Esophagus squamous epithelium (tissue), 5 donors: ENCODE measurements around the gene CHRNG. TPM values are rescaled to one million over a fixed set of nuclear protein-coding genes. Genes with fewer than 3 reads are reported as not detected.

Experiments
- DNase-seq: peaks from one replicate; lab custom pipeline; 2025; lab: John Stamatoyannopoulos, UW
- H3K27ac ChIP-seq, 4 donors: fragments of 200-600 bp; sonication (generic); one replicate each; pipeline ENCODE4 v1.5.1; 2016 to 2019; ENCODE audit warnings: mild to moderate bottlenecking in 1 of 4
- H3K27me3 ChIP-seq, 4 donors: fragments of 200-600 bp; sonication (generic); 1 replicate in 3 of 4; 2 replicates in 1 of 4; pipeline versions ENCODE4 v1.5.1 to v1.6.0; 2017 to 2021; ENCODE audit warnings: antibody characterized with exemption in 1 of 4
- H3K36me3 ChIP-seq, 3 donors: fragments of 200-600 bp; sonication (generic); one replicate each; pipeline ENCODE4 v1.5.1; 2016 to 2019
- H3K4me1 ChIP-seq, 3 donors: fragments of 200-600 bp; sonication (generic); one replicate each; pipeline ENCODE4 v1.5.1; 2017 to 2019
- H3K4me3 ChIP-seq, 4 donors: fragments of 200-600 bp; sonication (generic); 1 replicate in 3 of 4; 2 replicates in 1 of 4; pipeline ENCODE4 v1.5.1; 2016 to 2019; ENCODE audit warnings: mild to moderate bottlenecking in 2 of 4, moderate library complexity in 1 of 4
- H3K9me3 ChIP-seq, 3 donors: fragments of 200-600 bp; sonication (generic); one replicate each; pipeline ENCODE4 v1.5.1; 2016 to 2019
- CTCF ChIP-seq, 6 experiments: fragments of 450-650 bp in 4 of 6; fragments of 200-600 bp in 2 of 6; sonication (generic) in 2 of 6; IDR thresholded peaks; one replicate each; pipeline ENCODE4 v1.5.1; 2016 to 2019; ENCODE audit warnings: antibody characterized with exemption in 6 of 6, mild to moderate bottlenecking in 4 of 6, moderate library complexity in 4 of 6
- POLR2A ChIP-seq, 4 donors: fragments of 450-650 bp; IDR thresholded peaks; one replicate each; pipeline ENCODE4 v1.6.1; 2017; ENCODE audit warnings: antibody characterized with exemption in 4 of 4, mild to moderate bottlenecking in 4 of 4, moderate library complexity in 3 of 4
- WGBS, 2 donors: methylation state at CpG; one replicate each; pipeline ENCODE4 v1.1.5; 2018; 5-methylcytosine and 5-hydroxymethylcytosine counted together
- intact Hi-C: fragments of 100-400 bp; cut with DNase I; formaldehyde crosslinking; loops from one replicate; pipeline ENCODE4 v1.15.0; 2022
- total RNA-seq, 4 donors: library from RNA; depleted of rRNA; stranded (reverse); fragments of >200 nt; gene quantifications; one replicate each; pipeline ENCODE4 v1.1.0, GENCODE V29; 2016
- donor health status: DM: yes; HTN: yes; CAD: no.

CHRNG gene
- total RNA-seq, 4 donors from 2014 or later, result not detected

- H3K27me3 ChIP-seq, result peaks cover 0 to 66% (median 0%) of the 10 kb centered on the region in 4 donors
- peaks cover 0 to 18% (median 4%) of the 10 kb centered on the region in 3 donors for H3K4me1 ChIP-seq
- no peak overlapping the region for H3K4me3 ChIP-seq
- no peak overlapping the region for H3K27ac ChIP-seq
- no peak for DNase-seq
- TF ChIP-seq POLR2A (IDR thresholded peaks at IDR 0.05) (no peak), CTCF (IDR thresholded peaks at IDR 0.05) (no peak)
- 81 to 86% methylated on average over 3 to 5 of the region's 5 CpGs for WGBS, 2 donors
- H3K9me3 ChIP-seq, result peaks cover 0 to 6% (median 0%) of the 10 kb centered on the region in 3 donors
- intact Hi-C loops, result no loop called here
- no peaks in the 10 kb centered on the region for H3K36me3 ChIP-seq
Observed at GRCh38 chr2:232535761-232536530, 3.5 kb upstream of the CHRNG start.

DNA sequence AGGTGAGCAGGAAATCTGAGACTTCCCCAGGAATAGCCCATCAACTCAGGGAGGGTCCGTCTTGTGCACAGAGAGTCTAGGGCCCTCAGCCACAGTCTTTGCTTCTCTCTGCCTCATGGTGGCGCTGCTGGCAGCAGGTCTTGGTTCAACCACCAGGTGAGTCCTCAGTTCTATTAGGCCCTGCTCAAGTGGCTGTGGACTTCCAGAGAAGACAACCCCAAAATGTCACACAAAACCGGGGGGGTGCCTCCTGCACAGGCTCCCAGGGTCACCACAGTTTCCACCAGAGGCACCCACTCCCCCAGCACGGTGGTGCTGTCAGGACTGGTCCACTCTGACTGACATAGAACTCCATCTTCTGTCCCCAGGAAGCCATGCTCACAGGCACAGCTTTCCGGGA is 2.4 kb upstream of the CHRNG start:
- H3K4me3 ChIP-seq, result no peak overlapping the region
- no peak for DNase-seq
- H3K36me3 ChIP-seq, result no peaks in the 10 kb centered on the region
- intact Hi-C loops, result no loop called here
- peaks cover 0 to 6% (median 0%) of the 10 kb centered on the region in 3 donors for H3K9me3 ChIP-seq
- H3K27me3 ChIP-seq, result peaks cover 0 to 66% (median 0%) of the 10 kb centered on the region in 4 donors
- 58 to 71% methylated on average over 1 to 2 of the region's 5 CpGs for WGBS, 2 donors
- TF ChIP-seq CTCF (IDR thresholded peaks at IDR 0.05) (peak in 1 of 6 experiments; percentile 40), POLR2A (IDR thresholded peaks at IDR 0.05) (no peak)
- peaks cover 0 to 18% (median 4%) of the 10 kb centered on the region in 3 donors for H3K4me1 ChIP-seq
- H3K27ac ChIP-seq, result no peak overlapping the region

DNA sequence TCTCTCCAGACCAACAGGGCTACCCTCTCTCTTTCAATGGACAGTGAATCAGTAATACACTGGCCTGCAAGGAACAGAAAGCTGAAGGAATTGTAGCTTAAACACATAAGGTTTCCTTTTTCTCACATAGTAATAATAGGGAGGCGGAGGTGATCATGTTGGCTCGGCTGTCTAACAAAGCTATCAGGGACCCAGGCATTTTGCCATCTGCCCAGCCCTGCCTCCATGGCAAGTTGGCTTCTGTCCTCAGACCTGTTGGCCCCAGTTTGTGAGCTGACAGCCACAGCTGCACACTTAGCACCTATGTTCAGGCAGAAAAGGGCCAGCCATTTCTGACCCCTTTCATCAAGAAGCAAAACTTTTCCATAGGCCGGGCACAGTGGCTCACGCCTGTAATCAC is 2.0 kb upstream of the CHRNG start:
- no peak for DNase-seq
- H3K4me1 ChIP-seq, result peaks cover 0 to 18% (median 4%) of the 10 kb centered on the region in 3 donors
- peaks cover 0 to 6% (median 0%) of the 10 kb centered on the region in 3 donors for H3K9me3 ChIP-seq
- H3K36me3 ChIP-seq, result no peaks in the 10 kb centered on the region
- H3K27ac ChIP-seq, result no peak overlapping the region
- no peak for TF ChIP-seq POLR2A (IDR thresholded peaks at IDR 0.05)
- TF ChIP-seq CTCF (IDR thresholded peaks at IDR 0.05), result no peak
- WGBS, 2 donors, result 23 to 92% methylated on average over 2 to 4 of the region's 4 CpGs
- H3K27me3 ChIP-seq, result peaks cover 0 to 66% (median 0%) of the 10 kb centered on the region in 4 donors
- intact Hi-C loops, result no loop called here
- H3K4me3 ChIP-seq, result no peak overlapping the region

GRCh38 chr2:232538671-232539070 is 821 bp upstream of the CHRNG start:
- WGBS, 2 donors, result 14 to 32% methylated on average over 4 of the region's 4 CpGs
- no peak for DNase-seq

More at GRCh38 chr2:232538671-232539070, 821 bp upstream of the CHRNG start:
- TF ChIP-seq POLR2A (IDR thresholded peaks at IDR 0.05) (no peak), CTCF (IDR thresholded peaks at IDR 0.05) (no peak)
- H3K4me1 ChIP-seq, result peaks cover 0 to 18% (median 4%) of the 10 kb centered on the region in 3 donors
- no peak overlapping the region for H3K4me3 ChIP-seq
- H3K27me3 ChIP-seq, result peaks cover 0 to 65% (median 0%) of the 10 kb centered on the region in 4 donors
- no peak overlapping the region for H3K27ac ChIP-seq
- H3K9me3 ChIP-seq, result peaks cover 0 to 6% (median 0%) of the 10 kb centered on the region in 3 donors
- no peaks in the 10 kb centered on the region for H3K36me3 ChIP-seq
- intact Hi-C loops, result no loop called here
